Ovary (tissue), 3 donors: ENCODE measurements around the gene GRIN2A.

ENCODE experiments used
- CTCF ChIP-seq, 3 donors: fragments of 450-650 bp in 2 of 3; fragments of 200-600 bp in 1 of 3; IDR thresholded peaks; one replicate each; pipeline versions ENCODE4 v1.5.1 to v1.8.0; 2016 to 2022; ENCODE audit warnings: antibody characterized with exemption in 3 of 3, mild to moderate bottlenecking in 1 of 3
- POLR2A ChIP-seq: fragments of 450-650 bp; IDR thresholded peaks from one replicate; pipeline ENCODE4 v1.6.1; 2017; ENCODE audit warnings: antibody characterized with exemption, mild to moderate bottlenecking, moderate library complexity
- donor health status: DM: no; HTN: no; CAD: no.

GRCh38 chr16:9837481-9837880 lies 344.7 kb downstream of the GRIN2A start:
- no peak for TF ChIP-seq CTCF (IDR thresholded peaks at IDR 0.05)
- TF ChIP-seq POLR2A: no peak
